Neural cell (in vitro differentiated cells): ENCODE results near the gene ASCC3. TPM values are rescaled to one million over a fixed set of nuclear protein-coding genes. Genes with fewer than 3 reads are reported as not detected.

Source experiments
- H2AFZ ChIP-seq: fragments of 200-600, 300-800 bp; sonication (generic), shearing (Covaris generic); 2 replicates; pipeline ENCODE4 v1.6.0; 2014; ENCODE audit warnings: low read depth, mild to moderate bottlenecking, antibody characterized with exemption, low read length, moderate library complexity
- H3F3A ChIP-seq: fragments of 200-600 bp; shearing (Covaris generic); 2 replicates; pipeline ENCODE4 v1.6.1; 2016; ENCODE audit warnings: mild to moderate bottlenecking, moderate library complexity, mixed read lengths, antibody characterized with exemption, low read length; ENCODE audit not compliant: insufficient read depth, poor library complexity, severe bottlenecking
- H3K27ac ChIP-seq: fragments of 200-600, 300-800 bp; sonication (generic), shearing (Covaris generic); 2 replicates; pipeline ENCODE4 v1.5.1; 2014; ENCODE audit warnings: mild to moderate bottlenecking, low read length, moderate library complexity
- H3K27me3 ChIP-seq: fragments of 300-800, 200-600 bp; sonication (generic), shearing (Covaris generic); 2 replicates; pipeline ENCODE4 v1.6.0; 2014; ENCODE audit warnings: mild to moderate bottlenecking, low read depth, low read length, moderate library complexity; ENCODE audit not compliant: insufficient read depth
- H3K36me3 ChIP-seq: fragments of 300-800, 200-600 bp; sonication (generic), shearing (Covaris generic); 2 replicates; pipeline ENCODE4 v1.5.1; 2014; ENCODE audit warnings: mild to moderate bottlenecking, antibody characterized with exemption, low read length, moderate library complexity; ENCODE audit not compliant: insufficient read depth
- H3K4me2 ChIP-seq: fragments of 300-800, 200-600 bp; sonication (generic), shearing (Covaris generic); 2 replicates; pipeline ENCODE4 v1.6.0; 2014; ENCODE audit warnings: mild to moderate bottlenecking, low read length
- H3K4me3 ChIP-seq: fragments of 300-800, 200-600 bp; sonication (generic), shearing (Covaris generic); 2 replicates; pipeline ENCODE4 v1.5.1; 2014; ENCODE audit warnings: mild to moderate bottlenecking, low read length, moderate library complexity
- H3K79me2 ChIP-seq: fragments of 200-600 bp; shearing (Covaris generic); replicated peaks from 2 replicates; pipeline ENCODE4 v1.6.0; 2014; ENCODE audit warnings: mild to moderate bottlenecking, low read length, moderate library complexity; ENCODE audit not compliant: insufficient read depth
- H3K9ac ChIP-seq: fragments of 300-800, 200-600 bp; sonication (generic), shearing (Covaris generic); 2 replicates; pipeline ENCODE4 v1.6.1; 2016; ENCODE audit warnings: mild to moderate bottlenecking, low read length, mixed read lengths
- H3K9me2 ChIP-seq: fragments of 200-600 bp; shearing (Covaris generic); 2 replicates; pipeline ENCODE4 v1.6.1; 2016; ENCODE audit warnings: mild to moderate bottlenecking, low read length, mixed read lengths; ENCODE audit not compliant: insufficient read depth
- H3K9me3 ChIP-seq: fragments of 200-600, 300-800 bp; sonication (generic), shearing (Covaris generic); 2 replicates; pipeline ENCODE4 v1.6.1; 2016; ENCODE audit warnings: mild to moderate bottlenecking, mixed run types, low read length, moderate library complexity, mixed read lengths
- H4K20me1 ChIP-seq: fragments of 200-600 bp; shearing (Covaris generic); 2 replicates; pipeline ENCODE4 v1.6.1; 2016; ENCODE audit warnings: mild to moderate bottlenecking, mixed run types; ENCODE audit not compliant: insufficient read depth
- EP300 ChIP-seq: fragments of 450-650 bp; conservative IDR thresholded peaks from 2 replicates; pipeline ENCODE4 v1.6.1; 2014; ENCODE audit warnings: antibody characterized with exemption, mild to moderate bottlenecking, moderate library complexity; ENCODE audit not compliant: poor library complexity, severe bottlenecking
- EZH2 ChIP-seq: fragments of 200-600, 300-800 bp; shearing (Covaris generic), sonication (generic); IDR thresholded peaks from 2 replicates; pipeline ENCODE4 v1.6.1; 2014; ENCODE audit warnings: antibody characterized with exemption, low read length, borderline replicate concordance, mild to moderate bottlenecking; ENCODE audit not compliant: insufficient read depth, poor library complexity, severe bottlenecking
- MXI1 ChIP-seq: fragments of 450-650 bp; conservative IDR thresholded peaks from 2 replicates; pipeline ENCODE4 v1.6.1; 2014; ENCODE audit warnings: antibody characterized with exemption, mild to moderate bottlenecking; ENCODE audit not compliant: poor library complexity, severe bottlenecking
- POLR2AphosphoS5 ChIP-seq: IDR thresholded peaks from 2 replicates; pipeline ENCODE4 v1.6.1; 2012
- RAD21 ChIP-seq: fragments of 450-650 bp; conservative IDR thresholded peaks from 2 replicates; pipeline ENCODE4 v1.6.1; 2014; ENCODE audit warnings: antibody characterized with exemption, mild to moderate bottlenecking, moderate library complexity
- REST ChIP-seq: IDR thresholded peaks from 2 replicates; pipeline ENCODE4 v1.6.1; 2012; ENCODE audit warnings: borderline replicate concordance
- SMC3 ChIP-seq: fragments of 450-650 bp; conservative IDR thresholded peaks from 2 replicates; pipeline ENCODE4 v1.6.1; 2014; ENCODE audit warnings: antibody characterized with exemption, mild to moderate bottlenecking, moderate library complexity; ENCODE audit not compliant: poor library complexity
- polyA plus RNA-seq: library from polyadenylated mRNA; depleted of rRNA; stranded (reverse); fragments of >200 nt; gene quantifications from 2 replicates; pipeline ENCODE4 v1.2.3, GENCODE V29; 2014
- TF ChIP-seq, protein P1 (sequence below): fragments of 450-650 bp; IDR thresholded peaks from 2 replicates; pipeline ENCODE4 v1.5.1; 2014; ENCODE audit warnings: antibody characterized with exemption, mild to moderate bottlenecking, moderate library complexity; ENCODE audit not compliant: poor library complexity, severe bottlenecking

Gene ASCC3
- polyA plus RNA-seq, 1 donor from 2014 or later: 14.9 TPM

- Histone ChIP-seq H3F3A (no peaks in the 10 kb centered on the region), H3K9me3 (no peaks in the 10 kb centered on the region), H3K9me2 (no peaks in the 10 kb centered on the region), H3K36me3 (no peaks in the 10 kb centered on the region), H3K27me3 (no peaks in the 10 kb centered on the region), H3K79me2 (no peaks in the 10 kb centered on the region), H3K27ac (no peak overlapping the region), H2AFZ (no peak overlapping the region), H3K9ac (no peak overlapping the region), H3K4me2 (no peak overlapping the region), H3K4me3 (no peak overlapping the region), H4K20me1 (no peaks in the 10 kb centered on the region)
- no peak for TF ChIP-seq EP300
- TF ChIP-seq SMC3: no peak
- no peak for TF ChIP-seq RAD21
- TF ChIP-seq MXI1: no peak
- no peak for TF ChIP-seq EZH2
- TF ChIP-seq REST: no peak
- no peak for TF ChIP-seq POLR2AphosphoS5
- TF ChIP-seq, protein P1, sequence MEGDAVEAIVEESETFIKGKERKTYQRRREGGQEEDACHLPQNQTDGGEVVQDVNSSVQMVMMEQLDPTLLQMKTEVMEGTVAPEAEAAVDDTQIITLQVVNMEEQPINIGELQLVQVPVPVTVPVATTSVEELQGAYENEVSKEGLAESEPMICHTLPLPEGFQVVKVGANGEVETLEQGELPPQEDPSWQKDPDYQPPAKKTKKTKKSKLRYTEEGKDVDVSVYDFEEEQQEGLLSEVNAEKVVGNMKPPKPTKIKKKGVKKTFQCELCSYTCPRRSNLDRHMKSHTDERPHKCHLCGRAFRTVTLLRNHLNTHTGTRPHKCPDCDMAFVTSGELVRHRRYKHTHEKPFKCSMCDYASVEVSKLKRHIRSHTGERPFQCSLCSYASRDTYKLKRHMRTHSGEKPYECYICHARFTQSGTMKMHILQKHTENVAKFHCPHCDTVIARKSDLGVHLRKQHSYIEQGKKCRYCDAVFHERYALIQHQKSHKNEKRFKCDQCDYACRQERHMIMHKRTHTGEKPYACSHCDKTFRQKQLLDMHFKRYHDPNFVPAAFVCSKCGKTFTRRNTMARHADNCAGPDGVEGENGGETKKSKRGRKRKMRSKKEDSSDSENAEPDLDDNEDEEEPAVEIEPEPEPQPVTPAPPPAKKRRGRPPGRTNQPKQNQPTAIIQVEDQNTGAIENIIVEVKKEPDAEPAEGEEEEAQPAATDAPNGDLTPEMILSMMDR: no peak
Measured at GRCh38 chr6:100818066-100818465, 63.1 kb downstream of the ASCC3 start.

DNA sequence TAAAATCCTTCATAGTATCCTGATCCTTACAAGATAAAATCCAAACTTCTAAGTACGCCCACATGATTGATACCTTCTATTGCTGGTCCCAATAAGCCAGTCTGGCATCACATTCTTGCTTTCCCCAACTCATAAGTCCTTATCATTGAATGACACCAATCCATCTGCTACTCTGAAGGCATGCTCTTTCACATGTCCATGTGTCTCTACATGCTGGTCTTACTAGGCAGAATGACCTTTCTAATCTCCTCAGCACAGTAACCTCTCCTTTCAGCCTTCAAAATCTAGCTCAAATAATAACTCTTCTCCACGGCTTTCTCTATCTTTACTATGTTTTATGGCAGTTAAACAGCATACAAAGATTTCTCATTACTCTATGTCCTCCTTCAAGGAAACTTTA is 71.1 kb downstream of the ASCC3 start:
- Histone ChIP-seq H4K20me1 (no peaks in the 10 kb centered on the region), H3K27ac (no peak overlapping the region), H3K4me2 (no peak overlapping the region), H3K9me2 (no peaks in the 10 kb centered on the region), H3K79me2 (peaks cover 3% of the 10 kb centered on the region), H3K36me3 (no peaks in the 10 kb centered on the region), H3K9me3 (no peaks in the 10 kb centered on the region), H3F3A (no peaks in the 10 kb centered on the region), H2AFZ (no peak overlapping the region), H3K9ac (no peak overlapping the region), H3K4me3 (no peak overlapping the region), H3K27me3 (no peaks in the 10 kb centered on the region)
- TF ChIP-seq SMC3 (no peak), RAD21 (no peak), POLR2AphosphoS5 (no peak), REST (no peak), MXI1 (no peak), EZH2 (no peak), EP300 (no peak)
- TF ChIP-seq, protein P1: no peak
